ENCODE results near the gene STK11.

STK11 gene

DNA sequence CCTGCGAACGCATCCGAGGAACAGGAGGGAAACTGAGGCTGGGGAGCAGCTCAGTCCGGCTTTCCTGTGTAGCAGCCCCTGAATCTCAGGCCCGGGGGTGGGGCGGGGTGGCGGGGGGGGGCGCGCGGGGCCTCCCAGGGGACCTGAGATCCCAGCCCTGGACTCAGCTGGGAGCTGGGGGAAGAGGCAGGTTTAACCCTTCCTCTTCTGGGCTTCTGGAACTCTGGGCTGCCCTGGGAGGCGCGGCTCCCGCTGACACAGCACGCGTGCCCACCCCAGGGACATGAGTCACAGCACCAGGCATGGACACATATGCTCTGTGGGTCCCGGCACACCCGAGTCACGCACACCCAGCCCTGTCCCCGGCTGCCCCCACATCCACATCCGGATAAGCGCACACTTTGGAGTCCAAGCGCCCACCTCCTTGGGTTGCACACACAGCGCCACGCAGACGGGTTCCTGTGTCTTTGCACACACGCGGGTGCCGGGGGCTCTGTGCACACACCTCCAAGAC lies 60.1 kb downstream of the STK11 start:
- Histone ChIP-seq H3K36me3 (ENCODE audit: insufficient read depth, low read length) (peaks cover 4% of the 10 kb centered on the region; the same call in 1 of the 2 replicates), H3K9me3 (ENCODE audit: insufficient read depth, low read depth, low read length) (no peaks in the 10 kb centered on the region), H4K20me1 (ENCODE audit: insufficient read depth, low read length, poor library complexity, severe bottlenecking) (peaks cover 11% of the 10 kb centered on the region), H3F3A (ENCODE audit: low read depth) (no peaks in the 10 kb centered on the region), H3K9me2 (replicated peaks; ENCODE audit: low read depth, low read length) (no peaks in the 10 kb centered on the region), H3K79me2 (ENCODE audit: insufficient read depth, low read length) (peaks cover 12% of the 10 kb centered on the region), H3K4me3 (ENCODE audit: low read length, poor library complexity, severe bottlenecking) (no peak overlapping the region), H3K4me2 (ENCODE audit: low read depth, low read length, poor library complexity, severe bottlenecking) (no peak overlapping the region), H3K4me1 (ENCODE audit: insufficient read depth, low read length, poor library complexity, severe bottlenecking) (peaks cover 34% of the 10 kb centered on the region), H3K9ac (ENCODE audit: low read depth, low read length, poor library complexity, severe bottlenecking) (no peak overlapping the region), H3K27me3 (ENCODE audit: insufficient read depth, low read length, poor library complexity, severe bottlenecking) (peaks cover 4% of the 10 kb centered on the region), H2AFZ (ENCODE audit: low read length) (no peak overlapping the region)
- no peak for TF ChIP-seq EZH2phosphoT487 (IDR thresholded peaks at IDR 0.05; ENCODE audit: borderline replicate concordance)
- TF ChIP-seq, protein P1, sequence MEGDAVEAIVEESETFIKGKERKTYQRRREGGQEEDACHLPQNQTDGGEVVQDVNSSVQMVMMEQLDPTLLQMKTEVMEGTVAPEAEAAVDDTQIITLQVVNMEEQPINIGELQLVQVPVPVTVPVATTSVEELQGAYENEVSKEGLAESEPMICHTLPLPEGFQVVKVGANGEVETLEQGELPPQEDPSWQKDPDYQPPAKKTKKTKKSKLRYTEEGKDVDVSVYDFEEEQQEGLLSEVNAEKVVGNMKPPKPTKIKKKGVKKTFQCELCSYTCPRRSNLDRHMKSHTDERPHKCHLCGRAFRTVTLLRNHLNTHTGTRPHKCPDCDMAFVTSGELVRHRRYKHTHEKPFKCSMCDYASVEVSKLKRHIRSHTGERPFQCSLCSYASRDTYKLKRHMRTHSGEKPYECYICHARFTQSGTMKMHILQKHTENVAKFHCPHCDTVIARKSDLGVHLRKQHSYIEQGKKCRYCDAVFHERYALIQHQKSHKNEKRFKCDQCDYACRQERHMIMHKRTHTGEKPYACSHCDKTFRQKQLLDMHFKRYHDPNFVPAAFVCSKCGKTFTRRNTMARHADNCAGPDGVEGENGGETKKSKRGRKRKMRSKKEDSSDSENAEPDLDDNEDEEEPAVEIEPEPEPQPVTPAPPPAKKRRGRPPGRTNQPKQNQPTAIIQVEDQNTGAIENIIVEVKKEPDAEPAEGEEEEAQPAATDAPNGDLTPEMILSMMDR (conservative IDR thresholded peaks at IDR 0.05; ENCODE audit: low read length), result no peak

DNA sequence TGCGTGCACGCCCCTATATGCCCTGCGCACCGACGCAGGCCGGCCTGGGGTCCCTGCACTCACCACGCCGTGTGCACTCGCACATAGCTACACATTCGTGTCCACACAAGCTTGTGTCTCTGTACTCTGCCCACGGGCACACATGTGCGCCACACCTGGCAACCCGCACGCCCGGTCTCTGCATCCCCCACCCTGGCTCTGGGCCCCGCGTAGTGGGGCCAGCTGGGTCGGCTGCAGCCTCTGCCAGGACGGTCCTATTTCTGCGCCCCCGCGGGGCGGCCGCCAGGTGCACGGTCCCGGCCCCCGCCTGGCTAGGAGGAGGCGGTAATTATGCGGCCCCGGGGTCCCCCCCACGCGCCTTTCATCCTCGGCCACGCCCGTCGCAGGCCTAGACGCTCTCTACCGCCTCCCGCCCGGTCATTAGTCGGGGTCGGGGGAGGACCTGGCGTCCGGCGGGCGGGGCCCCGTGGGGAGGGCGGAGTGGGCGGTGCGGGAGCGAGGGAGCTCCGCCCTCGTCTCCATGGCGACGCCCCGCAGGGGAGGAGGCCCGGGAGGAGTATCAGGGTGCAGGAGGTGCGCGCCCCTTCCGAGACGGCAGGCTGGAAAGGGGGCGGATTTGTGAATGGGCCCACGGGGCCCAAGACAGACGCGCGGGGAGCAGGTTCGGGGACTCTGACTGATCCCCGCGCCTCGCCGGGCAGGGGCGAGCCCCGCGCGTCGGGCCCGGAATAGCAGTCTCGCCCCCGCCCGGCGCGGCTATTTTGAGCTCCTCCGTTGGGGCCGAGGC lies 60.7 kb downstream of the STK11 start:
- peaks cover 11% of the 10 kb centered on the region; the same call in 1 of the 2 replicates for H3K36me3 ChIP-seq (ENCODE audit: insufficient read depth, low read length)
- peaks cover 38% of the 10 kb centered on the region for H3K4me1 ChIP-seq (ENCODE audit: insufficient read depth, low read length, poor library complexity, severe bottlenecking)
- peak overlapping the region; percentile 95 for H3K4me2 ChIP-seq (ENCODE audit: low read depth, low read length, poor library complexity, severe bottlenecking)
- peak overlapping the region; percentile 70 for H3K4me3 ChIP-seq (ENCODE audit: low read length, poor library complexity, severe bottlenecking)
- peak overlapping the region; percentile 53 for H3K9ac ChIP-seq (ENCODE audit: low read depth, low read length, poor library complexity, severe bottlenecking)
- TF ChIP-seq, protein P1 (conservative IDR thresholded peaks at IDR 0.05; ENCODE audit: low read length), result no peak
- no peak for TF ChIP-seq EZH2phosphoT487 (IDR thresholded peaks at IDR 0.05; ENCODE audit: borderline replicate concordance)
- H3F3A ChIP-seq (ENCODE audit: low read depth), result no peaks in the 10 kb centered on the region
- H4K20me1 ChIP-seq (ENCODE audit: insufficient read depth, low read length, poor library complexity, severe bottlenecking), result peaks cover 18% of the 10 kb centered on the region
- peak overlapping the region; percentile 85 for H2AFZ ChIP-seq (ENCODE audit: low read length)
- H3K9me3 ChIP-seq (ENCODE audit: insufficient read depth, low read depth, low read length), result no peaks in the 10 kb centered on the region
- H3K9me2 ChIP-seq (replicated peaks; ENCODE audit: low read depth, low read length), result no peaks in the 10 kb centered on the region
- peaks cover 4% of the 10 kb centered on the region for H3K27me3 ChIP-seq (ENCODE audit: insufficient read depth, low read length, poor library complexity, severe bottlenecking)
- H3K79me2 ChIP-seq (ENCODE audit: insufficient read depth, low read length), result peaks cover 19% of the 10 kb centered on the region

GRCh38 chr19:1266916-1267476 lies 61.4 kb downstream of the STK11 start:
- Histone ChIP-seq H3K79me2 (ENCODE audit: insufficient read depth, low read length) (peaks cover 25% of the 10 kb centered on the region), H3K4me2 (ENCODE audit: low read depth, low read length, poor library complexity, severe bottlenecking) (peak overlapping the region; percentile 95), H3K9ac (ENCODE audit: low read depth, low read length, poor library complexity, severe bottlenecking) (peak overlapping the region; percentile 53), H4K20me1 (ENCODE audit: insufficient read depth, low read length, poor library complexity, severe bottlenecking) (peaks cover 24% of the 10 kb centered on the region), H3K36me3 (ENCODE audit: insufficient read depth, low read length) (peaks cover 18% of the 10 kb centered on the region; the same call in 1 of the 2 replicates), H3K27me3 (ENCODE audit: insufficient read depth, low read length, poor library complexity, severe bottlenecking) (peaks cover 4% of the 10 kb centered on the region), H2AFZ (ENCODE audit: low read length) (peak overlapping the region; percentile 85), H3K4me3 (ENCODE audit: low read length, poor library complexity, severe bottlenecking) (peak overlapping the region; percentile 70), H3K4me1 (ENCODE audit: insufficient read depth, low read length, poor library complexity, severe bottlenecking) (peaks cover 38% of the 10 kb centered on the region), H3K9me3 (ENCODE audit: insufficient read depth, low read depth, low read length) (no peaks in the 10 kb centered on the region), H3K9me2 (replicated peaks; ENCODE audit: low read depth, low read length) (no peaks in the 10 kb centered on the region), H3F3A (ENCODE audit: low read depth) (peaks cover under 1% of the 10 kb centered on the region; the same call in 1 of the 2 replicates)
- TF ChIP-seq, protein P1 (conservative IDR thresholded peaks at IDR 0.05; ENCODE audit: low read length), result peak; percentile 77
- no peak for TF ChIP-seq EZH2phosphoT487 (IDR thresholded peaks at IDR 0.05; ENCODE audit: borderline replicate concordance)

Measured in Loucy (cell line).